GM12891 (cell line): ENCODE results near the gene CNMD.

Experiments
- PAX5 ChIP-seq: IDR thresholded peaks from 2 replicates; pipeline ENCODE4 v1.6.1; 2011; ENCODE audit warnings: low read length, moderate library complexity, mild to moderate bottlenecking; ENCODE audit not compliant: insufficient read depth, severe bottlenecking
- POLR2A ChIP-seq: IDR thresholded peaks from 2 replicates; pipeline ENCODE4 v1.6.1; 2011; ENCODE audit warnings: low read depth, low read length, control low read depth
- POLR2AphosphoS5 ChIP-seq: IDR thresholded peaks from 2 replicates; pipeline ENCODE4 v1.6.1; 2011; ENCODE audit warnings: low read depth, low read length, control low read depth
- POU2F2 ChIP-seq: IDR thresholded peaks from 2 replicates; pipeline ENCODE4 v1.6.1; 2011; ENCODE audit warnings: low read depth, mild to moderate bottlenecking, control low read depth, low read length, moderate library complexity
- SPI1 ChIP-seq: IDR thresholded peaks from 2 replicates; pipeline ENCODE4 v1.6.1; 2011; ENCODE audit warnings: low read depth, low read length, control low read depth
- TAF1 ChIP-seq: IDR thresholded peaks from 2 replicates; pipeline ENCODE4 v1.6.1; 2011; ENCODE audit warnings: low read depth, low read length, control low read depth

- no peak for TF ChIP-seq TAF1
- TF ChIP-seq POU2F2: no peak
- TF ChIP-seq POLR2A: no peak
- TF ChIP-seq POLR2AphosphoS5: no peak
- no peak for TF ChIP-seq PAX5
- no peak for TF ChIP-seq SPI1
Measured at GRCh38 chr13:52686376-52686775, 53.2 kb downstream of the CNMD start.
